ENCODE results near the gene ATP8A2. TPM values are rescaled to one million over a fixed set of nuclear protein-coding genes. Genes with fewer than 3 reads are reported as not detected.

Gene ATP8A2
- total and polyA plus RNA-seq, 9 of the 15 experiments (the other 6 are each of a cell fraction or from before 2014, with no cell fraction given) = under 0.01 to 0.33 (median 0.06) TPM; not detected in 4

DNA sequence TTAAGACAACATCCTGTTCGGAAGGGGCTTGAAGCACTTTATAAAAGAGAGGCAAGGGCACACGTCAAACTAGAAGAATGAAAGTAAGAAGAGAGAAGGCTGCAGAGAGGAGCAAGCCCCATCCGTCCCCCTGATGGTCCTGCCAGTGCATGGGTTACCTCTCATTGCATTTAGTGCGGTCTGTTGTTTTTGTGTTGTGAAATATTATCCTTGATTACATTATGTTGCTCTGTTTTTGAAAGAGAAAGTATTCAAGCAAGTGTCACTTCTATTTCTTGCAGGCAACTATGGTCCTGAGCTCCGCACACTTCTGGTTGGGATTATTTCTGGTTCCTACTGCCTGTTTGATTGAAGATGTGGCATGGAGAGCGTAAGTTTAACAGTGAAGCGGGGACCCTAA, 589.5 kb downstream of the ATP8A2 start:
- no peaks in the 10 kb centered on the region for H3K36me3 ChIP-seq (ENCODE audit: control insufficient read depth, insufficient read depth, low read length)
- in situ Hi-C loops (cut with MboI) = no loop called here
- H3K4me2 ChIP-seq (ENCODE audit: insufficient read depth, low read length) = no peak overlapping the region
- no peaks in the 10 kb centered on the region for H3K79me2 ChIP-seq (ENCODE audit: control insufficient read depth, insufficient read depth, low read length)
- H2AFZ ChIP-seq (ENCODE audit: low read depth, low read length) = no peak overlapping the region
- no peaks in the 10 kb centered on the region for H3K4me1 ChIP-seq (replicated peaks in 1 of 2; ENCODE audit: control insufficient read depth in 2 of 2, insufficient read depth in 2 of 2, low read length in 2 of 2)
- BruUV-seq (replicated peaks) = no TSS peak
- TF ChIP-seq ZNF175 (CRISPR knock-in tag; IDR thresholded peaks at IDR 0.05; ENCODE audit: low read depth) (no peak), LEF1 (IDR thresholded peaks at IDR 0.05) (no peak), ZNF12 (CRISPR knock-in tag; IDR thresholded peaks at IDR 0.05) (no peak), TBL1XR1 (IDR thresholded peaks at IDR 0.05; ENCODE audit: low read length in 2 of 2) (no peak), PML (IDR thresholded peaks at IDR 0.05; ENCODE audit: low read length) (no peak), ILF3 (IDR thresholded peaks at IDR 0.05; ENCODE audit: borderline replicate concordance) (no peak), KDM1A (IDR thresholded peaks at IDR 0.05) (no peak), COPS2 (conservative IDR thresholded peaks at IDR 0.05) (no peak), ZNF124 (CRISPR knock-in tag; IDR thresholded peaks at IDR 0.05) (no peak), NR2F6 (CRISPR knock-in tag; IDR thresholded peaks at IDR 0.05) (no peak), ZNF699 (CRISPR knock-in tag; IDR thresholded peaks at IDR 0.05; ENCODE audit: insufficient replicate concordance) (no peak), DDX20 (tag; IDR thresholded peaks at IDR 0.05; ENCODE audit: low read depth) (no peak)
- TF ChIP-seq, protein P1, sequence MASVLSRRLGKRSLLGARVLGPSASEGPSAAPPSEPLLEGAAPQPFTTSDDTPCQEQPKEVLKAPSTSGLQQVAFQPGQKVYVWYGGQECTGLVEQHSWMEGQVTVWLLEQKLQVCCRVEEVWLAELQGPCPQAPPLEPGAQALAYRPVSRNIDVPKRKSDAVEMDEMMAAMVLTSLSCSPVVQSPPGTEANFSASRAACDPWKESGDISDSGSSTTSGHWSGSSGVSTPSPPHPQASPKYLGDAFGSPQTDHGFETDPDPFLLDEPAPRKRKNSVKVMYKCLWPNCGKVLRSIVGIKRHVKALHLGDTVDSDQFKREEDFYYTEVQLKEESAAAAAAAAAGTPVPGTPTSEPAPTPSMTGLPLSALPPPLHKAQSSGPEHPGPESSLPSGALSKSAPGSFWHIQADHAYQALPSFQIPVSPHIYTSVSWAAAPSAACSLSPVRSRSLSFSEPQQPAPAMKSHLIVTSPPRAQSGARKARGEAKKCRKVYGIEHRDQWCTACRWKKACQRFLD (CRISPR knock-in tag; IDR thresholded peaks at IDR 0.05) = no peak
- TF ChIP-seq, protein P2, sequence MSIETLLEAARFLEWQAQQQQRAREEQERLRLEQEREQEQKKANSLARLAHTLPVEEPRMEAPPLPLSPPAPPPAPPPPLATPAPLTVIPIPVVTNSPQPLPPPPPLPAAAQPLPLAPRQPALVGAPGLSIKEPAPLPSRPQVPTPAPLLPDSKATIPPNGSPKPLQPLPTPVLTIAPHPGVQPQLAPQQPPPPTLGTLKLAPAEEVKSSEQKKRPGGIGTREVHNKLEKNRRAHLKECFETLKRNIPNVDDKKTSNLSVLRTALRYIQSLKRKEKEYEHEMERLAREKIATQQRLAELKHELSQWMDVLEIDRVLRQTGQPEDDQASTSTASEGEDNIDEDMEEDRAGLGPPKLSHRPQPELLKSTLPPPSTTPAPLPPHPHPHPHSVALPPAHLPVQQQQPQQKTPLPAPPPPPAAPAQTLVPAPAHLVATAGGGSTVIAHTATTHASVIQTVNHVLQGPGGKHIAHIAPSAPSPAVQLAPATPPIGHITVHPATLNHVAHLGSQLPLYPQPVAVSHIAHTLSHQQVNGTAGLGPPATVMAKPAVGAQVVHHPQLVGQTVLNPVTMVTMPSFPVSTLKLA (conservative IDR thresholded peaks at IDR 0.05) = no peak
- TF ChIP-seq, protein P3, sequence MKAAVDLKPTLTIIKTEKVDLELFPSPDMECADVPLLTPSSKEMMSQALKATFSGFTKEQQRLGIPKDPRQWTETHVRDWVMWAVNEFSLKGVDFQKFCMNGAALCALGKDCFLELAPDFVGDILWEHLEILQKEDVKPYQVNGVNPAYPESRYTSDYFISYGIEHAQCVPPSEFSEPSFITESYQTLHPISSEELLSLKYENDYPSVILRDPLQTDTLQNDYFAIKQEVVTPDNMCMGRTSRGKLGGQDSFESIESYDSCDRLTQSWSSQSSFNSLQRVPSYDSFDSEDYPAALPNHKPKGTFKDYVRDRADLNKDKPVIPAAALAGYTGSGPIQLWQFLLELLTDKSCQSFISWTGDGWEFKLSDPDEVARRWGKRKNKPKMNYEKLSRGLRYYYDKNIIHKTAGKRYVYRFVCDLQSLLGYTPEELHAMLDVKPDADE (conservative IDR thresholded peaks at IDR 0.05; ENCODE audit: control insufficient read depth, low read depth, low read length) = no peak
- H3K27me3 ChIP-seq (ENCODE audit: control insufficient read depth in 2 of 2, insufficient read depth in 2 of 2, low read length in 2 of 2) = no peaks in the 10 kb centered on the region; a peak in 1 of 5 replicates
- CTCF ChIA-PET (ENCODE audit: low intra/inter-chr PET ratio) = no interaction called here
- no peak for FAIRE-seq
- H3K4me3 ChIP-seq = no peak overlapping the region
- no peaks in the 10 kb centered on the region for H3K9me1 ChIP-seq (ENCODE audit: control insufficient read depth, insufficient read depth, low read length)
- no peak overlapping the region for H3K9ac ChIP-seq (ENCODE audit: insufficient read depth in 1 of 2, low read depth in 2 of 2, low read length in 2 of 2)
- no peak overlapping the region for H3K27ac ChIP-seq (ENCODE audit: extremely low read depth, low read depth, low read length)
- POLR2A ChIA-PET = no interaction called here
- intact Hi-C loops (cut with micrococcal nuclease) = no loop called here
- no peaks in the 10 kb centered on the region for H3K9me3 ChIP-seq (replicated peaks; ENCODE audit: control insufficient read depth, insufficient read depth, low read depth, low read length)
- no peak for ATAC-seq
- no peaks in the 10 kb centered on the region for H4K20me1 ChIP-seq (replicated peaks; ENCODE audit: control insufficient read depth, insufficient read depth, low read length)
- DNase-seq (ENCODE audit: extremely low read depth in 1 of 4, low spot score in 3 of 4) = no peak
- WGBS (ENCODE audit: insufficient coverage, low coverage, missing lambda C conversion rate) = 0% methylated on average over 6 of the region's 7 CpGs

Measured in K562 (cell line).